Superior temporal gyrus (tissue), 1 donor: Measurements from ENCODE around the gene COL27A1.
A peak's percentile ranks its signal among the peaks of the same experiment; 100 is the strongest.

Source experiments
- DNase-seq: peaks from one replicate; pipeline ENCODE4 v3.0.0-alpha.2; 2016; ENCODE audit errors: extremely low spot score

COL27A1 gene

DNA sequence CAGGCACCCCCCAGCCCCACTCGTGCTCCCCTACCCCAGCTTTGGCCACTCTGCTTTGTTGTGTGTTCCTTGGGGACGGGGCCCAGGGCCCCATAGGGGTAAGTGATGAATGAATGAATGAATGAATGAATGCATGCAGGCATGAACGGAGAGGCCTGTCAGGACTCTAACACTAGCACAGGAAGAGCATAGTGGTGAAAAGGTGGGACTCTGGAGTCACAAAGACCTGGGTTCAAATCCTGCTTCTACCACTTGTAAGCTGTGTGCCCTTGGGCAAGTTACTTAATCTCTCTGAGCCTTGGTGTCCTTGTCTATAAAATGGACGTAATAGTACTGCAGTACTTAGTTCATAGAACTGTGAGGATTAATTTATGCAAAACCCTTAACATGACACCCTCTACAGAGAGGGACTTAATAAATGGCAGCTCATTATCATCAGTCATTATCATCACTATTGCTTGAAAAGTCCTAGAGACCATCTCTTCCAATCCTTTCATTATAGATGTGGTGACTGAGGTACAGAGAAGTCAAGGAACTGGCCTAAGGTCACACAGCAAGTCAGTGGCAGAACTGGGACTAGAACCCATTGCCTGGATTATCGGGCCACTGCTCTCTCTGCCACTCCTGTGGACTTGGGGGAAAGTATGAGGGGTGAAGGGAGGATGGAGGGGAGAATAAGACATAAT is 187.6 kb downstream of the COL27A1 start:
- no peak for DNase-seq

DNA sequence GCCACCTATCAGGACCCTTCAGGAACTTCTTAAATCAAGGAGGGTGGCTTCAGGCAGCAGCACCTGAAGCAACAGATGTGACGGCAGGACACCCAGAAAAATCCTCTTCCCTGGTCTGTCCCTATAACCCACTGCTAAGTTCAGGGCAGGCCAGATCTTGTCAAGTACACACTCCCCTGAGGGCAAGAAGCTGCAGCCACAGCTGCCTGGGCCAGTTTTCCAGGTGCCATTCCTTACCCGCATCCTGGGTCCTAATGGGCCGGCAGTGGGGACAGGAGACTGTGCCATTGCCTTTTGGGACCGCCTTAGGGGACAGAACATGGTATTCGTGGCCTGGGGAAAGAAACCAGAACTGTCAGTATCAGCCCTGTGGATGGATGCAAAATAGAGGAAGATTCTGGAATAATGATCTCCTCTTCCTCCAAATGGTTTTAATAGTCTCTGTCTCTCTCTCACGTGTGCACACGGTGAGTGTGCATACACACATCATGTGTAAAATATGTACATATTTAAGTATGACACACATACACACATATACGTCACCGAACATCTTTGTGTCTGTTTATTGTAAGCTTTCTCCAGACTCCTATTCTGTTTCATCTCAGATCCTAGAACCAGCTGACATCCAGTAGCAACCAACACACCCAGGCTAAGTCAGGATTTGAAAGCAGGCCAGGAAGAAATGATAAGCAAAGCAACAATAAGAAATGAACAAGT is 188.3 kb downstream of the COL27A1 start:
- DNase-seq, result no peak

DNA sequence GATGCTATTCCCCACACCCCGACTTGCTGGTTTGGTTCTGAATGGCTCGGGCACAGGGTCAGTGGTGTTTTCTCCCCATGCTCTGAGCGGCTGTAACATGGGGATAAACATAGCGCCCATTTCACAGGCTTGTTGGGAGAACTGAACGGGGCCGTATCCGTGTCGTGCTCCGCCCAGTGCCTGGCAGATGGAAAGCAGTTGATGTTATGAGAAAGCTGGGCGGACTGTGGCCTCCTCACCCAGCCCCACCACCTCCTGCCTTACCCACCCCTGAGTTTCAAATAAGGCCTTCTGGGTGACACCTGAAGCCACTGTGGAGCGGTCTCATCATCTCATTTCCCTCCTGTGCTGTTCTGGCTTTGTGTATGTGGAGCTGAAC is 188.8 kb downstream of the COL27A1 start:
- no peak for DNase-seq

DNA sequence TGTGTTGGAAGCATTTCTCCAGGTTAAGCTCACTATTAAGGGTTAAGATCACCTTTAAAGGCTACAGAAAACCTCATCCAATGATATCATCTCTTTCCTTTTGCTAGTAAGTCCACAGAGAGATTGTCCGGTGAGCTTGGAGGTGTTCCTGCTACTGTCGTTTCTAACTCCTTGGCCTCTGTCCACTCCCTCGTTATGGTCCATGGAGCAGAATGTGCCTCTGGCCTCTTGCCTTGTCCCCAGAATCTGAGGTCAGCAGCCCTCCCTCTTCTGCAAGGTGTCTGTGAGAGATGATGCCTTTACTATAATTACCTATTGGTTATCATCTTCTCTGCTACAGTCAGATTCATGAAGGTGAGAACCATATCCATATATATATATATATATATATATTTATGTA is 189.4 kb downstream of the COL27A1 start:
- DNase-seq, result no peak

DNA sequence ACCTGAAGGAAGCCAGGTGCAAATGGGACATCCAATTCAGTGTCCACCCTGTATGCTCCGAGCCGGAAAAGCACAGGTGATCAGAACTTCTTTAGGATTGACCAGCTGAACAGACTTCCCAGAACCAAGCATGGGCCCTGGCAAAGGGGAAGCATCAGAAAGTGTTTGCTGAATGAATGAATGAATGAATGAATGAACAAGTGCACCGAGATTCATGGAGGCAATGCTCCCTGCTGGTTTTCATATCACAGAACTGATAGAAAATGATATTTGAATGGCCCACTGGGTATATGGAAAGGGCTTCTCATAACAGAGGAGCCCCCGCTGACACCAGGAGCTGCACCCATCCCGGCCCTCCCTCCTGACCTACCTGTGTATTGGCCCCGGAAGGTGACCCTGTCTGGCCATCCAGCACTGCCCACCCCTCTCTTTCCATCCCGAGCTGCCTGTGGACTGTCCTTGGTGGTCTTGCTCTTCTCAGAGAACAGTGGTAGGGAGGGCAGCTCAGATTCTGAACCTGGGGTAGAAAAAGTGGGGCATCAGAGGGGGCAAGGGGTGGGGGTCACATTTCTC is 190.2 kb downstream of the COL27A1 start:
- no peak for DNase-seq

DNA sequence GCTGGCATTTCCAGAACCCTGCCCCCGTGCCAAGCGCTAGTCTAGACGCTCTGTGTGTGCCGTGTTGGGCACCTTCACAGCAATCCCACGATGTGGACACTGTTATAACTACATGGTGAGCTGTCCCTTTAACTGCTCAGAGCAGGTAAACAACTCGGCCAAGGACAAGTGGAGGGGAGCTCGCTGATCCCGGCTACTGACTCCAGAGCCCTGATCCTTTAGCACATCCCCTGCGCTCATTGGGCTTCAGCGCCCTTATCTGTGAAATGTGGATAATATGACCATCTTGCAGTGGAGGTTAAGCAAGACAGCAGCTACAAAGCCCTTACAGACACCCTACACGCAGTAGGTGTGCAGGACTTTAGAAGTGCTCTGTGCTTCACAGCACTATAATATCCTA is 190.8 kb downstream of the COL27A1 start:
- DNase-seq, result no peak

DNA sequence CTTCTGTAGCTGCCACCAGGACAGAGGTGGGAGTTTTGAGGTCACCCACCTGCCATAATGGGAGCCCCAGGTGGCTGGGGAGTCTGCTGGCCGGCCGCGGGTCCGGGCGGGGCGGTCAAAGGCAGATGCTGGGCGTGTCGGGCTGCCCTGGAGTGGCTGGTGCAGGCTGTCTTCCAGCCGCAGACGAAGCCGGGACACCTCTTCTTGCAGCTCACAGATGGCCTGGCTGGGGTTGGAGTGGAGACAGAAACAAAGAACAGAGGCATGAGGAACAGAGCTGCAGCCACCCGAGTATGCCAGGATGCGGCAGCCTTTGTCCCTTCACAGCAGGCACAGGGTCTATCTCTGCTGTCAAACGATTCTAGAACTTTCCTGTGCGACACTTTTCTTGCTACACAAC is 192.3 kb downstream of the COL27A1 start:
- DNase-seq, result peak; percentile 83

DNA sequence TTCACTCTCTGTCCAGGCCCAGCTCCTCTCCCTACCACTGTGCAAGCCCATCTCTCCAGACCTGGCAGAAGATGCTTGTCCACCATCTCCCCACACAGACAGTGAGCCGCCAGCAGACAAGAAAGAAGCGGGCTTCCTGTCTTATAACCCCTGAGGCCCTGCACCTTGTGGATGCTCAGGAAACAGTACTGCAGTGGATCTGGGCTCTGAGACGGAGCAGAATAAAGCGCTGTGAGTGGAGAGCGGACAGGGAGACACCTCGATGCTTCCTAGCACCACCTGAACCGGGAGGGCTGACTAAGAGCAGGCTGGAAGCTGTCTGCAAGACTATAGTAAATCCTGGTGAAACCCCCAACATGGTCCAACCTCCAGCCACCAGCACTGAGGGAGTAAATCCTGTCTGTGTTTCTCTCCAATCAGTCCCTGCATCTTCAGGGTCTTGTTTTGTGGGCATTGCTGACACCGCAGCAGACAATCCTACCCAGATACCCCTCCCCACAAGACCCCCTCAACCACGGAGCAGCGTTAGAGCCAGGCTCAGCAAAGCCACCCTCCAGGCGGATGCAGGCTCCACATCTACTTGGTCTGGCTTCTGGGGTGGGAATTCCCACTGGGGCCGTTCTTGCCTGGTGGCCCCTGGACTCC is 193.0 kb downstream of the COL27A1 start:
- DNase-seq, result no peak

DNA sequence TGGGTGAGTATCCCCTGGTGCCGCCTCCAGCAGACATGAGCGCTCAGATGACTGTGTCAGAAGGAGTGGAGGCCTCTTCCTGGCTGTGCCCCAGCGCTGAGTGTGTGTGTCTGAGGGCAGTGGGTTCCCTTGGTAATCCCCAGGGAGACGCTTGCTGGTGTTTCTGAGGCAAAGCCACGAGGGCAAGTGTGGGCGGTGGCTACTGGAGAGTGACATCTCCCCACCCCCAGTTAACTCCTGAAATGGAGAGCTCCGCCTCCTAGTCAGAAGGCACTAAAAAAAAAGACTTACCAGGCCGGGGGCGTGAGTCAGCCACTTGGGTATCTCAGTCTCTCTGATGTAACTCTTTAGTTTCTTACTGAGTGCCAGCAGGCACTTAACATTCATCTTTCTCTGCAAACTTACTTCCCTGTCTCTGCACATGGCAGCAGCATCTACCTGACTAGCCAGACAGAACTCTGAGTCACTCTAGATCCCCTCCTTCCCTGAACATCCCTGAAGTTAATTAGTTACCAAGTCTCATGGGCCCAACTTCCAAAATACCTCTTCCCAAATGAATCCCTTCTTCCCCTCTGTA is 193.7 kb downstream of the COL27A1 start:
- DNase-seq, result peak; percentile 40

DNA sequence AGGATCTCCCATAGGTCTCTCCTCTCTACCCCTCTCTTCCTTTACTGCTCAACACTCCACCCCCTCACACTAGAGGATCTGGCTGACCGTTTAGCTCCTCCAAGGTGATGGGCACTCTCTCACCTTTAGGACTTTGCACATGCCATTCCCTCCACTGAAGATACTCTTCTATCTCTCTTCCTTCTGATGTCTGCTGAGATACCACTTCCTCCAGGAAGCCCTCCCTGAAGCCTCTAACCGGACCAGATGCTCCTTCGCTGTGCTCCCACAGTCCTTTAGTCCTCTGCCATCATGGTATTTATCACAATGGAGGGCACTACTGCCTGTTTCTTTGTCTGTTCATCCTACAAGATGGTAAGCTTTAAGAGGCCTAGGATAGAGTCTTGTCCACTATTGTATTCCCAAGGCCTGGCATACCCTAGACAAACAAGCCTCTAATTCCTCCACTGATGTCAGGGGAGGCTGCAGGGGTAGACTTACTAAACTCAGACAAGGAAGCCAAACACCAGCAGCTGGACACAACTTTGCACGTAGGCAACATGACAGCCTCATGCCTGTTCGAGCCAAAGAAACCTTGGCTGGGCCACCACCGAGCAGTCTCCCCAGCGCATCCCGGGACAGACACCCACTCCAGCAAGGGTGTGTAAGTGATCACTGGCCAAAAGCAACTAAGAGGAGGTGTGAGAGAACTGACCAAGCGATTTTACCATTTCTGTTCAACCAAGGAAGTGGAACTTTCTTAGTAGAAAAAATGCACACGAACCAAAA is 194.6 kb downstream of the COL27A1 start:
- DNase-seq, result no peak

DNA sequence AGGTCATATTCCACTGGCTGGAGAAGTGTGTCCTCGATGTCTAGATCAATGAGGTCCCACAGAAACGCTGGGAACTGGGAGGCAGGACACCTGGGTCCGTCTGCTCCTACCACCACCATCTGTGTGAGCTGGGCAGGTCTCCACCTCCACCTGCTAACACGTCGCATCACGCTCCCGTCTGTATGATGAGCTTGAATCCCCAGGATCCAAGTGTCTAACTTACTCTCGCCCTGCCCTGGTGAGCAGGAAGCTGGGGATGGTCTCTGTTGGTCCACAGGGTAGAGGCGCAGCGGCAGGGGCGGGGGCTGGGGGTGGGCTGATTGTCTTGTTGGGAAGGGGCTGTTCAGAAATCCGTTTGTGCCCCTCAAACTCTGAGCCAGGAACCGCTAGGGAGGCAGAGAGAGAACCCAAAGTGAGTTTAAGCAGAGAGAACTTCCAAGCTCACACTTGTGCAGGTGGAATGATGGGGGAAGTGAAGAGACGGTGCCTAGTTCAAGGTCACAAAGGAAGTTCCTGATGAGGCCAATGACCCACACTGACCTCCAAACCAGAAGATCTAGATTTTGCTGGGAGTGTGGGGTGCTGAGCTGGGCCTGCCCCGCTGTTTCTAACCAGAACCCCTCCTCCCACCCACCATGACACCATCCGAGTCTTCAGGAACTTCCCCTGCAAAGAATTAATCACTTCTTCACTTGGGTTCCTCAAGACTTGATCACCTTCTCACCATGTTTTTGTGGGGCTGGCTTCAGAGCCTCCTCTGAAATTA is 195.5 kb downstream of the COL27A1 start:
- no peak for DNase-seq

DNA sequence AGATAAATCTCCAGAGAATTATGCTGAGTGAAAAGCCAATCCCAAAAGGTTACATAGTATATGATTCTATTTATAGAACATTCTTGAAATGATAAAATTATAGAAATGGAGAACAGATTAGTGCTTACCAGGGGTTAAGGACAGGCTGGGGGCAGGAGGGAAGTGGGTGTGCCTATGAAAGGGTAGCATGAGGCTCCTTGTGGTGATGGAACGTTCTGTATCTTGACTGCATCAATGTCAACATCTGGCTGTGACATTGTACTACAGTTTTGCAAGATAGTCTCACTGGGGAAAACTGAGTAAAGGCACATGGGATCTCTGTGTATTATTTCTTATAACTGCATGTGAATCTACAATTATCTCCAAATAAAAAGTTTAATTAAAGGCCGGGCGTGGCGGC is 196.6 kb downstream of the COL27A1 start:
- DNase-seq, result no peak

DNA sequence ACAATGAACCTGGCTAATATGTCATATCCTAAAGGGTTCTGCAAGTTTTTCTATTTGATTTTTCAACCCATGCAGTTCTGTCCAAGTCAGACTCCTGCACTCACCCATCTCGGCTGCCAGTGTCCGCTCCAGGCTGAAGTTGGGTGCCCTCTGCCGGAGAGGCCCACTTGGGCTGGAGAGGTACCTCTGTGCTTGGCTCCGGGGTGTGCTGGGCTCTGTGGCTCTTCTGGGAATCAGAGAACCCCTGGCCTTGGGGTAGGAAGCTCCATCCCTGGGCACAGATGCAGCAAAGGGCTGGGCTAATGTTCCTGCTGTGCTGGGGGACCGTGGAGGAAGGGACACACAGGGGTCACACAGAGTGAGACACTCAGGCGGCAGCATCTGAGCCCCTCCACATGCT is 200.5 kb downstream of the COL27A1 start:
- DNase-seq, result no peak

DNA sequence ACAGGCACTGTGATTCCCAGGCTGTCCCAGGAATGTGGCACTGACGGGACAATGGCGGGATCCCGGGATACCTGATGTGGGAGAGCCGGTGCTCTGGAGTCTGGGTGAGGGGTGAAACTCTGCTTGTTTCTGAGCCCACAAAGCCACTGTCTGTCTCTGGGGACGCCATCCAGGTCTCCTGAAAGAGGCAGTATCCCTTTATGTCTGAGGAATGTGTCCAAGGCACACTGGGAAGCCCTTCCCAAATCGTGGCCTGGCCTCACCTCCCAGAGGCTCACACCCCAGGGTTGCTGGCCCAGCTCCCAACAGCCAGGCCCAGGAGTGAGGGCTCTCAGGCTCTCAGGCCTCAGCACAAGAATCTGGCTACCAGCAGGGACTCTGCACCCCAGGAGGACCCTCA is 201.5 kb downstream of the COL27A1 start:
- DNase-seq, result no peak

DNA sequence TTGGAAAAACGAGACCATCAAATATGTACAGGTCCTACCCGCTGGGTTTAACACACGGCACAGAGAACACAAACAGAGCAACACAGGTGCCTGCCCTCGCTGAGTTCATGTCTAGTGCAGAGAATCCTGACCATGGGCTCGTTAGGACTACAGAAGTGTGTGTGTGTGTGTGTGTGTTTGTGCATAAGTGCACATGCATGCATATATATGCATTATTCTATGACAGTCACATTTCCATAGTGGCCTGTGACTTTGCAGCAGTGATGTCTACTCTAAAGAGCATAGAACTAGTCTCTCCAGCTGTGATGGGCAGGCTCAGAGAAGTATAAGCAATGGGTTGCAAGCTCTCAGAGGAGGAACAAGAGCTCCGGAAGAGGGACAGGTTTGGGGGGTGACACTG is 202.0 kb downstream of the COL27A1 start:
- DNase-seq, result no peak

DNA sequence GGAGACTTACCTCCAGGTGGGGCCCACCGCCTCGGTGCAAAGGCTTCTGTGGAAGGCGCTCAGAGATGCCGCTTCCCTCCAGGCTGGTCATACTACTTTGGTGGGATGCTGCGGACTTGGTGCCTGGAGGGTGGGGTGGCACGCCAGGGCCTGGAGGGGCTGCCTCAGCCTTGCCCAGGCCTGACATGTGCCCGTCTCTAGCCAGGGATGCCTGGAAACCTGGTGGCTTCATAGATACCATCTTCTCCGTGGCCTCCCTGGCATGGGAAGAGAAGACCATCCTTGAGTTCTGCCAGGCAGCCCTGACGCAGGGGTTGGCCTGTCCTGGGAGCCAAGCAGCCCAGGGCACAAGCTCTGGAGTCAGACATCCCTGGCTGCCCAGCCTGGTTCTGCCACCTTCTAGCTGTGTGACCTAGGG is 202.6 kb downstream of the COL27A1 start:
- DNase-seq, result no peak

DNA sequence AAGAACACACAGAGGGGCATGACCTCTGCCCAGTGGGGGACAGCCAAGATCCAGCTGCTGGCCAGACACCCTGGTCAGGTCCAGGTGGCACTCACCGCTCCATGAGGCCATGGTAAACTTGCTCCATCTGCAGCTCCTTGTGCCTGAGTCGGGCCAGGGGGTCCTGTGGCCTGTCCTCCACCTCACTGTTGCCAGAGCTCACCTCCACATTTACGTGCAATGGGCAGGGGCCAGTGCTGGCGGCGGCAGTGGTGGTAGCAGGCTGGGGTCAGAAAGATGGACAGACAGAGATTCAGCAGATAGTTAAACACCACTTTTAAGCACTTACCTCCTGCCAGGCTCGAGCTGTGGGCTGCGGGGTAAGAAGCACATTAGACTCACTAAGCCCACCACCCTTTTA is 204.5 kb downstream of the COL27A1 start:
- DNase-seq, result no peak

DNA sequence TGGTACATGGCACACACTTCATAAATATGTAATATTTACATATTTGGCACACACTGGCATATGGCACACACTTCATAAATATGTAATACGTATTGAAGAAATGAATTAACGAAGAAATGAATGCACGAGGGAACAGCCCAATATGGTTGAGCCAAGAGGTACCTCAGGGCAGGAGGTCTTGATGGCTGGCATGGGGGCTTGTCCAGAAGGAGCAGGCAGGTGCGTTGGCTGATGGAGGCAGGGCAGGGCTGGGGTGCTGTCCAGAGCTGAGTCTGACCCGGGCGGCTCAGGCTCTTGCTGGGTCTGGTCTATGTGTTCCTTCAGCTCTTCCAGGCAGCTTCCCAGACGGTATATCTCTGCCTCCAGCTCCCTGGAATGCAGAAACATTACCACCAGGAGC is 206.2 kb downstream of the COL27A1 start:
- DNase-seq, result no peak
